ENCODE data around the gene CREB3L2. TPM values are rescaled to one million over a fixed set of nuclear protein-coding genes. Genes with fewer than 3 reads are reported as not detected.

CREB3L2 gene
- total and polyA plus RNA-seq, 2 of the 8 experiments (the other 6 are each of a cell fraction or from before 2014, with no cell fraction given), result 14.4 to 48.3 TPM

DNA sequence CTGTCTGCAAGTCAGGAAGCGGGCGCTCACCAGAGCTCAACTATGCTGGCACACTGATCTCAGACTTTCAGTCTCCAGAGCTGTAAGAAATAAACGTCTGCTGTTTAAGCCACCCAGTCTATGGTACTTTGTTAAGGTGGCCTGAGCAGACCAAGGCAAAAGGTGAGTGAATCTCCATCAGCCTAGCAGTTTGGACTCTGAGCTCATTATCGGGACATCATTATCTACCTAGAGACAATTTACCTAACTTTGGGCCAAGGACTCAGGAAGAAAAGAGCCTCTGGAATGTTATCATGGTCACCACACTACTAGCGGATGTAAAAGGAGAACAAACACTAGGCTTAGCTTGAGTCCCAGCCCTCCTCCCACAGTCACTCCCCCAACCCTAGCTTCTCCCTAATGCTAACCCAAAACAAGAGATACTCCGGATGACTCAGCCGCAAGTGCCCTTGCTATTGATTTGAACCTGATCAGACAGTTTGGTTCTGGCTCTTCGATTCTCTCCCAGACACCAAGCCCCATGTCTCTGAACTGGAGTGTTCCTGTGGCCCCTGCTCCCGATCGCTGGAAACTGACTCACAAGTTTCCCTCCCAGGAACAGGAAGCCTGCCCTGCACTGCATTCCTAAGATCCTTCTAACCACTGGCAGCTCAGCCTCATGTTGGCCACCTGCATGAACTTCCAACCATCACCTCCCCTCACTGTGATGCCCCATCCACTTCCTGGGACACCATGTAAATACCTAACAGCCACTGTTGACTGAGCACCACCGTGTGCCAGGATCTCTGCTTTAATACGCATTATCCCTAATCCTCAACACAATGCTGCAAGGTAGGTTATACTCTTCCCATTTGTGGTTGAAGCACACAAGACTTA is 34.5 kb downstream of the CREB3L2 start:
- Histone ChIP-seq H4K20me1 (replicated peaks in 1 of 2; ENCODE audit: control insufficient read depth in 1 of 2, insufficient read depth in 2 of 2, low read length in 2 of 2) (no peaks in the 10 kb centered on the region), H4K91ac (replicated peaks; ENCODE audit: insufficient read length, low read length) (no peak overlapping the region), H3K23me2 (ENCODE audit: low read depth, low read length) (no peaks in the 10 kb centered on the region), H4K5ac (ENCODE audit: insufficient read length, low read depth, low read length) (no peak overlapping the region), H3K4me1 (replicated peaks in 1 of 4; ENCODE audit: control insufficient read depth in 3 of 4, insufficient read depth in 4 of 4, low read length in 3 of 4) (peaks cover 0 to 5% (median 5%) of the 10 kb centered on the region in 4 experiments; a peak in 2 of 7 replicates), H3K79me1 (ENCODE audit: low read depth, low read length) (peaks cover 9% of the 10 kb centered on the region), H3K27ac (ENCODE audit: low read depth, low read length) (0 out of 2 replicates have a peak overlapping the region, but pooled peaks have one; percentile 34), H3K4me2 (ENCODE audit: insufficient read depth in 1 of 2, low read depth in 2 of 2, low read length in 2 of 2) (peak overlapping the region in 1 of 2 experiments; percentile 8; a peak in 1 of 4 replicates), H2BK20ac (ENCODE audit: low read length) (no peak overlapping the region), H2AK5ac (ENCODE audit: low read depth, low read length) (no peak overlapping the region), H3K79me2 (ENCODE audit: control insufficient read depth in 1 of 2, insufficient read depth in 2 of 2, low read length in 2 of 2) (peaks cover 0 to 46% of the 10 kb centered on the region in 2 experiments; a peak in 2 of 4 replicates), H3K4ac (replicated peaks; ENCODE audit: insufficient read length, low read depth, low read length) (no peak overlapping the region), H3K36me3 (ENCODE audit: control insufficient read depth in 2 of 4, insufficient read depth in 4 of 4, low read length in 3 of 4) (no peaks in the 10 kb centered on the region), H3K27me3 (replicated peaks in 1 of 4; ENCODE audit: control insufficient read depth in 3 of 4, extremely low read depth in 1 of 4, insufficient read depth in 3 of 4, low read length in 3 of 4) (no peaks in the 10 kb centered on the region), H2AFZ (ENCODE audit: low read length) (no peak overlapping the region), H3K4me3 (ENCODE audit: extremely low read depth in 1 of 4, insufficient read depth in 2 of 4, low read depth in 3 of 4, low read length in 4 of 4) (no peak overlapping the region), H2BK15ac (ENCODE audit: low read length) (no peak overlapping the region), H3K9ac (replicated peaks in 1 of 4; ENCODE audit: extremely low read depth in 1 of 4, low read depth in 3 of 4, low read length in 3 of 4) (no peak overlapping the region), H2BK5ac (ENCODE audit: low read depth, low read length) (0 out of 2 replicates have a peak overlapping the region, but pooled peaks have one; percentile 2), H2BK12ac (ENCODE audit: low read depth, low read length) (0 out of 2 replicates have a peak overlapping the region, but pooled peaks have one; percentile 35), H3K23ac (ENCODE audit: insufficient read length) (no peak overlapping the region), H3K18ac (ENCODE audit: extremely low read depth, low read length) (no peak overlapping the region; the same call in 1 of the 2 replicates), H2BK120ac (replicated peaks; ENCODE audit: low read depth, low read length) (no peak overlapping the region), H3K14ac (ENCODE audit: insufficient read length) (no peak overlapping the region), H3K9me3 (ENCODE audit: insufficient read depth in 2 of 2, low read depth in 1 of 2, low read length in 1 of 2) (no peaks in the 10 kb centered on the region), H4K8ac (ENCODE audit: extremely low read depth, insufficient read depth, low read length) (no peak overlapping the region; the same call in none of the 2 replicates), H3K56ac (replicated peaks; ENCODE audit: insufficient read length, low read depth, low read length) (no peak overlapping the region)
- POLR2A ChIA-PET (ENCODE audit: partially characterized antibody), result interaction anchor here (1.3 kb wide), 1 partner anchor 35 kb away, joined by 3 read pairs; the partner anchor contains the start of gene CREB3L2
- DNase-seq (ENCODE audit: low read depth in 1 of 2, low spot score in 2 of 2), result no peak
- no peak for FAIRE-seq
- no peak for TF ChIP-seq HDAC6 (IDR thresholded peaks at IDR 0.05; ENCODE audit: low read depth, low read length)
- TF ChIP-seq, protein P1, sequence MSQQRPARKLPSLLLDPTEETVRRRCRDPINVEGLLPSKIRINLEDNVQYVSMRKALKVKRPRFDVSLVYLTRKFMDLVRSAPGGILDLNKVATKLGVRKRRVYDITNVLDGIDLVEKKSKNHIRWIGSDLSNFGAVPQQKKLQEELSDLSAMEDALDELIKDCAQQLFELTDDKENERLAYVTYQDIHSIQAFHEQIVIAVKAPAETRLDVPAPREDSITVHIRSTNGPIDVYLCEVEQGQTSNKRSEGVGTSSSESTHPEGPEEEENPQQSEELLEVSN (IDR thresholded peaks at IDR 0.05), result 0 out of 2 replicates have a peak, but pooled peaks have one; percentile 23
- 83% methylated on average over 12 of the region's 12 CpGs; no CpG with 5 or more reads in 1 of the 2 experiments for WGBS, 2 experiments (ENCODE audit: extremely low coverage in 1 of 2, insufficient coverage in 1 of 2, insufficient read length in 1 of 2, insufficient replicate concordance in 2 of 2, low coverage in 1 of 2, low lambda C conversion rate in 2 of 2, missing lambda C conversion rate in 1 of 2)
- CTCF ChIA-PET (ENCODE audit: partially characterized antibody), result interaction anchor here (0.7 to 1.6 kb wide), 11 partner anchors 11 to 149 kb away, joined by 3 to 6 read pairs (median 3); no protein-coding TSS in a partner anchor
